B cell (primary cell): Measurements from ENCODE around the gene NOL4L.

Source experiments
- CTCF ChIP-seq: fragments of 200-600 bp; IDR thresholded peaks from one replicate; pipeline ENCODE4 v1.8.0; 2022; ENCODE audit warnings: antibody characterized with exemption, mild to moderate bottlenecking
- EZH2 ChIP-seq: IDR thresholded peaks from 2 replicates; pipeline ENCODE4 v1.6.1; 2012; ENCODE audit warnings: borderline replicate concordance, low read depth, mild to moderate bottlenecking, moderate library complexity, low read length; ENCODE audit not compliant: insufficient read depth, poor library complexity, severe bottlenecking

- TF ChIP-seq CTCF (no peak), EZH2 (no peak)
Observed at GRCh38 chr20:32599783-32600340, 14.7 kb upstream of the NOL4L start.
